Endothelial cell of umbilical vein (primary cell): ENCODE measurements around the gene GPSM1.

Experiments
- EZH2 ChIP-seq: IDR thresholded peaks from 2 replicates; pipeline ENCODE4 v1.6.1; 2012; ENCODE audit warnings: borderline replicate concordance, low read depth, mild to moderate bottlenecking, moderate library complexity, low read length, inconsistent platforms; ENCODE audit not compliant: severe bottlenecking
- FOS ChIP-seq: IDR thresholded peaks from 2 replicates; pipeline ENCODE4 v1.6.1; 2011; ENCODE audit warnings: mild to moderate bottlenecking, low read length, moderate library complexity, borderline replicate concordance; ENCODE audit not compliant: insufficient read depth
- GATA2 ChIP-seq: IDR thresholded peaks from 2 replicates; pipeline ENCODE4 v1.7.0; 2011; ENCODE audit warnings: low read depth, mild to moderate bottlenecking, moderate library complexity, mixed read lengths, low read length; ENCODE audit not compliant: insufficient read length, insufficient read depth
- JUN ChIP-seq: IDR thresholded peaks from 2 replicates; pipeline ENCODE4 v1.6.1; 2011; ENCODE audit warnings: borderline replicate concordance, low read depth; ENCODE audit not compliant: insufficient read length, insufficient read depth
- MYC ChIP-seq: IDR thresholded peaks from one replicate; pipeline ENCODE4 v1.6.1; 2011; ENCODE audit warnings: mild to moderate bottlenecking, low read depth, low read length
- POLR2A ChIP-seq: IDR thresholded peaks from 2 replicates; pipeline ENCODE4 v1.6.1; 2012; ENCODE audit warnings: low read depth, mild to moderate bottlenecking, control low read depth, low read length
- POLR2AphosphoS5 ChIP-seq: IDR thresholded peaks from 2 replicates; pipeline ENCODE4 v1.6.1; 2012; ENCODE audit warnings: low read depth, mild to moderate bottlenecking, control low read depth, low read length, moderate library complexity; ENCODE audit not compliant: insufficient read depth
- TF ChIP-seq, protein P1 (sequence below), 2 donors: IDR thresholded peaks; 1 replicate in 1 of 2; 2 replicates in 1 of 2; pipeline ENCODE4 v1.5.1; 2011; ENCODE audit warnings: low read length in 2 of 2, mild to moderate bottlenecking in 2 of 2, moderate library complexity in 2 of 2, control low read depth in 1 of 2, inconsistent platforms in 1 of 2, low read depth in 1 of 2; ENCODE audit not compliant: insufficient read depth in 1 of 2; ENCODE audit errors: extremely low read depth in 1 of 2
- TF ChIP-seq, protein P2 (sequence below): IDR thresholded peaks from 2 replicates; pipeline ENCODE4 v1.6.1; 2011; ENCODE audit not compliant: insufficient read depth, insufficient read length

DNA sequence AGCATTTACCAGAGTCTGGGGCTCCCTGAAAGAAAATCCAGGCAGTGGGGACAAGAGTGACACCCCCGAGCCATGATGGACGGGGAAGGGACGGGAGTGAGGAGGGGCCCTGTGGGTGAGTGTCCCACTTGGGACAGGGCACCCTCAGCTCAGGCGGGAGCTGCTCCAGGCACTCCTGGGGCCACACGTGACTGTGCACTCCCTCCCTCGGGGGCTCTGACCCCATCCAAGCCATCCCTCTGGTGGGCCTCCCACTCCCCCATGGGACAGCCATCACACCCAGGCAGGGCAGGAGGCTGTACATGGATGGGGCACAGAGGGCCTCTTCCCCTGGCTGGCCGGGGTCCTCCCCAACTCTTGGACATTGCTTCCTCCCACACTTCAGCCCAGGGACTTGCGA lies 49.1 kb downstream of the GPSM1 start:
- no peak for TF ChIP-seq JUN
- TF ChIP-seq, protein P1, sequence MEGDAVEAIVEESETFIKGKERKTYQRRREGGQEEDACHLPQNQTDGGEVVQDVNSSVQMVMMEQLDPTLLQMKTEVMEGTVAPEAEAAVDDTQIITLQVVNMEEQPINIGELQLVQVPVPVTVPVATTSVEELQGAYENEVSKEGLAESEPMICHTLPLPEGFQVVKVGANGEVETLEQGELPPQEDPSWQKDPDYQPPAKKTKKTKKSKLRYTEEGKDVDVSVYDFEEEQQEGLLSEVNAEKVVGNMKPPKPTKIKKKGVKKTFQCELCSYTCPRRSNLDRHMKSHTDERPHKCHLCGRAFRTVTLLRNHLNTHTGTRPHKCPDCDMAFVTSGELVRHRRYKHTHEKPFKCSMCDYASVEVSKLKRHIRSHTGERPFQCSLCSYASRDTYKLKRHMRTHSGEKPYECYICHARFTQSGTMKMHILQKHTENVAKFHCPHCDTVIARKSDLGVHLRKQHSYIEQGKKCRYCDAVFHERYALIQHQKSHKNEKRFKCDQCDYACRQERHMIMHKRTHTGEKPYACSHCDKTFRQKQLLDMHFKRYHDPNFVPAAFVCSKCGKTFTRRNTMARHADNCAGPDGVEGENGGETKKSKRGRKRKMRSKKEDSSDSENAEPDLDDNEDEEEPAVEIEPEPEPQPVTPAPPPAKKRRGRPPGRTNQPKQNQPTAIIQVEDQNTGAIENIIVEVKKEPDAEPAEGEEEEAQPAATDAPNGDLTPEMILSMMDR (IDR thresholded peaks at IDR 0.05; ENCODE audit: extremely low read depth in 1 of 2, insufficient read depth in 1 of 2, low read depth in 1 of 2, low read length in 2 of 2): no peak
- TF ChIP-seq EZH2: no peak
- no peak for TF ChIP-seq GATA2
- no peak for TF ChIP-seq POLR2A
- TF ChIP-seq POLR2AphosphoS5: no peak
- TF ChIP-seq MYC: no peak
- TF ChIP-seq, protein P2, sequence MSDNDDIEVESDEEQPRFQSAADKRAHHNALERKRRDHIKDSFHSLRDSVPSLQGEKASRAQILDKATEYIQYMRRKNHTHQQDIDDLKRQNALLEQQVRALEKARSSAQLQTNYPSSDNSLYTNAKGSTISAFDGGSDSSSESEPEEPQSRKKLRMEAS: no peak
- no peak for TF ChIP-seq FOS
